Ovary (tissue), 3 donors: ENCODE data around the gene CCDC34.

Experiments
- EP300 ChIP-seq: sonication (generic); formaldehyde crosslinking; IDR thresholded peaks from one replicate; pipeline ENCODE4 v1.6.1; 2017; ENCODE audit warnings: antibody characterized with exemption
- POLR2A ChIP-seq: fragments of 450-650 bp; IDR thresholded peaks from one replicate; pipeline ENCODE4 v1.6.1; 2017; ENCODE audit warnings: antibody characterized with exemption, mild to moderate bottlenecking, moderate library complexity
- TF ChIP-seq, protein P1 (sequence below), 3 donors: fragments of 450-650 bp in 2 of 3; fragments of 200-600 bp in 1 of 3; IDR thresholded peaks; one replicate each; pipeline versions ENCODE4 v1.5.1 to v1.8.0; 2016 to 2022; ENCODE audit warnings: antibody characterized with exemption in 3 of 3, mild to moderate bottlenecking in 1 of 3
- donor health status: DM: no; HTN: no; CAD: no.

DNA sequence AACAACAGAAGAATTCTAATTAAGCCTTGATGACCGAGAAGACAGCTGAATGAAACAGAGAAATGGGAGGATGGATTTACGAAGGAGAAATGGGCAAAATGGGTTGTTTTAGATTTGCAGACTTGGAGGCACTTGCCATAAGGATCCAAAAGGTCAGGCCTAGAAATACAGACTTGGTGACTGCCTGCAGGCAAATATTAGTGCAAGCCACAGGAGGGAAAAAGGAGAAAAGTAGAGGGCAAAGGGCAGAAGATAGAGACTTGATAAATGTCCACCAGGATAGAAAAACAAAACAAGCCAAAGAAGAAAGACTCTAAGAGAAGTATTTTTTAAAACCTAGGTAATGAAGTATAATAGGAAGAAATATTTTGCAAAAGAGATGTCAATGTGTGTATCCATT lies 13.1 kb downstream of the CCDC34 start:
- TF ChIP-seq, protein P1, sequence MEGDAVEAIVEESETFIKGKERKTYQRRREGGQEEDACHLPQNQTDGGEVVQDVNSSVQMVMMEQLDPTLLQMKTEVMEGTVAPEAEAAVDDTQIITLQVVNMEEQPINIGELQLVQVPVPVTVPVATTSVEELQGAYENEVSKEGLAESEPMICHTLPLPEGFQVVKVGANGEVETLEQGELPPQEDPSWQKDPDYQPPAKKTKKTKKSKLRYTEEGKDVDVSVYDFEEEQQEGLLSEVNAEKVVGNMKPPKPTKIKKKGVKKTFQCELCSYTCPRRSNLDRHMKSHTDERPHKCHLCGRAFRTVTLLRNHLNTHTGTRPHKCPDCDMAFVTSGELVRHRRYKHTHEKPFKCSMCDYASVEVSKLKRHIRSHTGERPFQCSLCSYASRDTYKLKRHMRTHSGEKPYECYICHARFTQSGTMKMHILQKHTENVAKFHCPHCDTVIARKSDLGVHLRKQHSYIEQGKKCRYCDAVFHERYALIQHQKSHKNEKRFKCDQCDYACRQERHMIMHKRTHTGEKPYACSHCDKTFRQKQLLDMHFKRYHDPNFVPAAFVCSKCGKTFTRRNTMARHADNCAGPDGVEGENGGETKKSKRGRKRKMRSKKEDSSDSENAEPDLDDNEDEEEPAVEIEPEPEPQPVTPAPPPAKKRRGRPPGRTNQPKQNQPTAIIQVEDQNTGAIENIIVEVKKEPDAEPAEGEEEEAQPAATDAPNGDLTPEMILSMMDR (IDR thresholded peaks at IDR 0.05): no peak
- TF ChIP-seq EP300 (no peak), POLR2A (no peak)
